Ecto neural progenitor cell (in vitro differentiated cells): ENCODE results near the gene CCNY.
"Not testable (repeated sequence)": the region's sequence is repeated elsewhere in the genome, so short reads cannot be mapped to it uniquely, and the experiment has no call there.

Experiments used
- DNase-seq: peaks from one replicate; pipeline ENCODE4 v3.0.0-alpha.2; 2018; ENCODE audit warnings: low spot score

CCNY gene

DNA sequence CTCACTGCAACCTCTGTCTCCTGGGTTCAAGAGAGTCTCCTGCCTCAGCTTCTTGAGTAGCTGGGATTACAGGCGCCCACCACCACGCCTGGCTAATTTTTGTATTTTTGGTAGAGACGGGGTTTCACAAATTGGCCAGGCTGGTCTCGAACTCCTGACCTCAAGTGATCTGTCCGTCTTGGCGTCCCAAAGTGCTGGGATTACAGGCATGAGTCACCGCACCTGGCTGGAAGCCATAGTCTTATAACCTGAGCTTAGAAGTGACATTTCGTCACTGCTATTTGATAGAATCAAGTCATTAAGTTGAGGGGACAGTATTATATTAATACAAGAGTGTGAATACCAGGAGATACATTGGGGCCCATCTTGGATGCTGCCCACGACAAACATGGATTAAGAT is 17.9 kb downstream of the CCNY start:
- DNase-seq, result not testable (repeated sequence)

DNA sequence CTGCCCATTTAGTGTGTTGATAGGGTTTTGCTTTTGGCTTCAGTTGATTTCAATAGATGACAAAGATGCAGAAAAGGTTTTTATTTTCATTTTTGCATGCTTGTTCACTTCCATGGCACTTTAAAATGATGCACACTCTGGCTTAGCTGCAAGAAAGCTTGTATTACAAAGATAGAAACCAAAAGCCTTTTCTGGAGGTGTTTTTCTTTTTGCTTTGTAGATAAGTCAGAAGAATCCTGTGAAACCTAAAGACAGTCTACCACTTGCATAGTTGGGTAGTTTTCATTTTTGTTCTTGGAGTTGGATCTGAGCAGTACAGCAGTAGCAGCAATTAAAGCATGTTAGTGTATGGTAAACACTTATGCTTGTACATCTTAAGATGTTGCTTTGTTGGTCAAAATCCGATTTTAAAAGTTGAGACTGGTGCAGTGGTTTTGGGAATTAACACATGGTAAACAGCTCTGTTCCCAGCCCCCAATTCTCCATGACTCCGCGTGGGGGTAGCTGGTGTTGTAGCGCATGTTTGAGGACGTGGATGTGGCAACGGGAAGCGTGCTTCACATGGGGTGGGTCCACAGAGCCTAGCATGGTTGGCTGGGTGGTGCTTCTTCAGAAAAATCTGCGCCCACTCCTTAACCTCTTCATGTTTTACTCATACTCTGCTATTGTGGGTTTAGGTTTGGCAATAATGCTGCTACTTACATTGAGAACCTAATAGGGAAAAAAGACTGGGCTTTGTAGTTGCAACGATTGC is 19.8 kb downstream of the CCNY start:
- DNase-seq, result no peak

DNA sequence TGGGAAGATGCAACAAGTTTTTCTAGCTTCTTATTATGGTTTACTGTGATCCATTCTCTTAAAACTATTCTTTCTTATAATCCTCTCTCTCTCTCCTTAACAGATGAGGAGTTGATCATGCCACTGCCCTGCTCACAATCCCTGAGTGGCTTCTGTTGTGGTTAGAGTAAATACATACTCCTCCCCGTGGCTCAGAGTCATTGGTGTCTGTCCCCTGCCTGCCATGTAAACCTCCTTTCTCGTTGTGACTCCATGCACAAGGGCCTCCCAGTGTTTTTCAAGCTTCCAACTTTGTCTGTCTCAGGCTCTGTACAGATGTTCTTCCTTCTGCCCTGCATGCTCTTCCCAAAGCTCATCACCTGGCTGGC is 20.4 kb downstream of the CCNY start:
- no peak for DNase-seq

DNA sequence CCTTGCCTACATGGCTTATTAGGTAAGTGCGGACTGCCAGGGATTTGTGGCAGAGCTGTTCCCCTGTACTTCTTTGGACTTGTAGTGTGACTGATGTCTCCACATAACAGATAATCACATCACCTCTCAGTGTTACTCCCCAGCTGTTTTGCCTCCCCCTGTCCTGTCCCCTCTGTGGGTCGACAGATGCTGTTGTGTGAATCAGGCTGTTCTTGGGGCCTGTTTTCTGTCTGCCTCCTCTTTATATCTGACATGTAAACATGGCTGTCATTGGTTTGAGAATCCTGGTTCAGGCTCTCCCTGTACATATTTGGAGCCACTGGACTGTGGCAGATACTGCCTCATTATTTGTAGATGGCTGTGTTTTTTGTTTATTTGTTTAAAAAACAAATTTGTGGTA is 22.7 kb downstream of the CCNY start:
- no peak for DNase-seq

DNA sequence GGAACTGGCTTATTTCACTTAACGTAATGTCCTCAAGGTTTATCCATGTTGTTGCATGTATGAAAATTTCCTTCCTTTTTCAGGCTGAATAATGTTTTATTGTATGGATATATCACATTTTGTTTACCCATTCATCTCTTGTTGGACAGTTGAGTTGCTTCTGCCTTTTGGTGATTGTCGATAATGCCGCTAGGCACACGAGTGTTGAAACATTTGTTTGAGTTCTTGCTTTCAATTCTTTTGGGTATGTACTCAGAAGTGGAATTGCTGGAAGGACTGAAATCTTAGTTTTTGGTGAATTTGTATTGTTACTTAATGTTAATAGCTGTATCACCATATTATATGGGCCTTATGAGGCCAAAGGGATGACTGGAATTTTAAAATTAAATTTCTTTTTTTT is 23.6 kb downstream of the CCNY start:
- DNase-seq, result no peak

DNA sequence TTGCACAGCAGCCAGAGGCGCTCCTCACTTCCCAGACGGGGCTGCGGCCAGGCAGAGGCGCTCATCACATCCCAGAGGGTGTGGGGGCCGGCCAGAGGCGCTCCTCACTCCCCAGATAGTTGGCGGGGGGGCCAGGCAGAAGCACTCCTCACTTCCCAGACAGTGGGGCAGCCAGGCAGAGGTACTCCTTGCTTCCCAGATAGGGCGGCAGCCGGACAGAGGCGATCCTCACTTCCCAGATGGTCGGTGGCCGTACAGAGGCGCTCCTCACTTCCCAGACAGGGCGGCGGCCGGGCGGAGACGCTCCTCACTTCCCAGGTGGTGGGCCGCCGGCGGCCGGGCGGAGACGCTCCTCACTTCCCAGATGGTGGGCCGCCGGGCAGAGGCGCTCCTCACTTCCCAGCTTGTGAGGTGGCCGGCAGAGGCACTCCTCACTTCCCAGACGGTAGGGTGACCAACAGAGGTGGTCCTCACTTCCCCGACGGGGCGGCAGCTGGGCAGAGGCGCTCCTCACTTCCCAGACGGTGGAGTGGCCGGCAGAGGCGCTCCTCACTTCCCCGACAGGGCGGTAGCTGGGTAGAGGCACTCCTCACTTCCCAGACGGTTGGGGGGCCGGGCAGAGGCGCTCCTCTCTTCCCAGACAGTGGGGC is 26.5 kb downstream of the CCNY start:
- DNase-seq, result no peak

DNA sequence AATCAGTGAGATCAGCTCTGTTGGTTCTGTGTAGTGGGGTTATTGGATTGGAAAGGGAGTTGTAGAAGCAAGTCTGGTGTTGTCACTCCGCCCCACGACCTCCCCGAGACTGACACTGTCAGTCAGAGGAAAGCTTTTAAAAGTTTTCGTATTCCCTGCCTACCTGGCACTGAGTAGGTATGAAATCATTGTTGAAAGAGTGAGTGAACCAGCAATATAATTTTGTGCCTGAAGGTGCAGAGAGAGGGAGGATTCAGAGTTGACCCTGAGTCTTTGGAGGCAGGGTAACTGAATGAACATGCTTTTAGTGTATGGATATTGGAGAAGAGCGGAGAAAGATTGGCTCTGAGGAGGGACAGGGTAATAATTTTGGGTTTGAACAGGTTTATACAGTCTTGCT is 27.3 kb downstream of the CCNY start:
- DNase-seq, result no peak

DNA sequence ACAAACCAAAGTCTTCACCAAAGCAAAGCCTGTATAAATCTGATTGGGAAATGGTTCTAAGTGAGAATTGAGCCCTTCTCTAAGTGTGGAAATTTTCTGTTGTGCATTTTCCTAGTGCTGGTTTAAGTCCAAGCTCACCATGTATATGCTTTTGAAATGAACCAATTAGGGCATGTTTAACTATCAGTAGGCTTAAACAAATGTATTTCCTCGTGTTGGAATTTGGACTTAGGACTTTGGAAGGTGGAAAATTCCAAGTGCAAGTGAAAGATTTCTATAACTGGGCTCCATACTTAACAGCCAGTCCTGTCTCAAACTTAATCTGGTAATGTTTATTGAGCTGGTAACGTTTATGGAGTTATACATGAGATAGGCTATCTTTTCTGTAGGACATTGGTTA is 28.5 kb downstream of the CCNY start:
- no peak for DNase-seq

DNA sequence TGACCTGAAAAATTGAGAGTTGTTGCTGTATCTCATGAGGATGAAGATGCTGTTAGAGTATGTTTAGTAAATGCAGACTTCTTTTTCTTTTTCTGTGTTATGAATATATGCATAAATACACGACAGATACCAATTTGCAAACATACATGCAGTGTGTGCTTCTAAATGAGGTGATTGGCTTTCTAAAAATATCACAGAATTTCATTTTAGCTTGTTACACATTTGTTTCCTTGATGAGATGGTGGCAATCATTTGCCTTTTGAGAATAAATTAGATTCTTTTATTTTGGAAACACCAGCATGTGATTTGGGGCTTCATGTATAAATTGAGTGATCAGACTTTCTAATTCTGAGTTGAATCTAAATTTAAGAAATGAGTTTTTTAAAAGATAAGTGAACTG is 29.7 kb downstream of the CCNY start:
- no peak for DNase-seq

DNA sequence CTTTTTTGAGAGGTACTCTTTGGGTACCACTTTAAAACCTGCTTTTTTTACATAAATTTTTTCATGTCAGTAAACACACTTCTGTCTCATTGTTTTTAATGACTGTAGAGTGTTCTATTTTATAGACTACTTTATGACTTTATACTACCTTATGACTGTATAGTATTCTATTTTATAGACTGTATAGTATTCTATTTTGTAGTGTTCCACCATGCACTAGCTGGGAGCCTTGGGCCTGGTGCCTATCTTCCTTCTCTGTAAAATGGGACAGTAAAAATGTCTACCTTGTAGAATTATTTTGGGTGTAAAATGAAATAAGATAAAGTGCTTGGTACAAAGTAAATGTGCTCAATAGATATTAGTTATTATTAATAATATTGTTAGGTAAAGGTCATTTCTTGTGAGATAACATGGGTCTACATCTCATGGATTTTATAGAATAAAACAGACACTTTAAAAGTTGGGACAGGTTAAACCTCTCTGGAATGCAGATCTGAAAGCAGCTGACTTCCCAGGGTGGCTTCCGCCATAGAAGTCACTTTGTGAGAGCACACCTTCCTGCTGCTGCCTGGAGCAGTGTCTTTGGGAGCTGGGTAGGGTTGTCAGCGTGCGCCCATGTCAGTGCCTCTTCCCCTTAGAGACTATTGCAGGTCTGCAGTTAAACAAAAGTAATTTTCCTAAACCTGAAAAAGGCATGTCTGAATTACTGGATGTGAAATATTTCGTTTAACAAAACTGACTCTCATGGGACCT is 31.0 kb downstream of the CCNY start:
- no peak for DNase-seq

DNA sequence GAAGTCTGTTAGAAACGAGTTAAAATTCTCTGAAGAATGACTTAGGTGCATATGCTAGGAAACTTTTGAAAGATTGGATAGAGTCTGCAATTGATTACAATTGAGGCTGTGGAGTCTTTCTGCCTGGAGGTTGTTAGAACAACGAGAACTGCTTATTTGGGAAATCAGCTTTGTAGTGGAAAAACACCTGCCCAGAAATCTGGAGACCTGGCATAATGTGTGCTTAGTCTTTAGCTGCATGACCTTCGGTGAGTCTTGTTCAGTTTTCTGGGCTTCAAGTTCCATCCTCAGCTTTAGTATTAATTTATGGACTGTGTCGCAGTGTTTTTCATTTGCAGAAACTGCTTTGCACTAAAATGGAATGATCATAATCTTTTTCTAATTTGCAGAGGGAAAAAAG is 31.7 kb downstream of the CCNY start:
- no peak for DNase-seq

DNA sequence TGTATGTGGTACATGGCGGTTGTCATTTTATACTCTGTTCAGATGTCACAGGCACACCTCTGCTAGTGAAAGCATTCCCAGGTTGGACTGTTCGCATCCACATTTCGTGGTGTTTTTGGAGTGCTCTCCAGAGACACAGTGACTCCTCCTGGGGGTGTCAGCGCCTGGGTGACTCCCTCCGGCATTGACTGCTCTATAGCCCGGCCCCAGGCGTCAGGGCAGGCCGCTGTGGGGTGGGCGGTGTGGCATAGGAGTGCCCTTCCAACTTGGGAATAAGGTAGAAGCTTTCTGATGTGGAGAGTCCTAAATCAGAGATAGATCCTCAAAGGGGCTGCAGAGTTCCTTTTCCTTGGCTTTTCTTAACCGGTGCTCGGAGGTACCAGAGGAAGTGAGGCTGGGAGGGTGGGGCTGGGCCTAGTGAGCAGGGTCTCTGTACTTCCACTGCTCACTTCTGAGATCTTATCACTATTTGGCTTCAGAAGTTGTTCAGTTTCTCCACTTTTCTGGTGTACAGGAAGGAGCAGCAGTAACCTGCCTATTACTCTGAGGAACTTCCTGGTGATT is 32.3 kb downstream of the CCNY start:
- no peak for DNase-seq

DNA sequence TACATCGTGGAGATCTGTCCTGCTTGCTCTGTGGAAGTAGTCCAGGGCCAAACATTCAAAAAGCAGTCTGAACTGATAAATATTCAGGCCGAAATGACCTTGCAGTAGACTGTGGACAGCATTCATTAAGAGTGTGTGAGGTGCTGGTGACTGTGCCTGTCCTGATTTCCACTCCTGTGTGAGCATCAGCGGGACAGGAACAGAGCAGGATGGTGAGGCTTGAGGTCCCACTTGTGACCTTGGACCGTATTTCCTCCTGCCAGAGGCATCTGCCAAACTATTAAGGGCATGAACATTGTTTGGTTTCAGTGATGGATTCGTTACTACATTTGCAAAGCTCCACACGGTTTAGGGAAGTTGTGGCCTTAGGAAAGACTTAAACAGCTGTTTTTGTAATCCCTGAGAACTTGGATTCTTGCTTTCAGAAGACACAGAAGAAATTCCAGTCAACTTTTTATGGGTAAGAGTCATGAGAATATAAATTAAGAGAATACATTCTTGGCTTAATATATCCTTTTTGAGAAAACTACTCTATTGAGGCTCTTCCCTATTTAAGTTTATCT is 32.8 kb downstream of the CCNY start:
- no peak for DNase-seq

DNA sequence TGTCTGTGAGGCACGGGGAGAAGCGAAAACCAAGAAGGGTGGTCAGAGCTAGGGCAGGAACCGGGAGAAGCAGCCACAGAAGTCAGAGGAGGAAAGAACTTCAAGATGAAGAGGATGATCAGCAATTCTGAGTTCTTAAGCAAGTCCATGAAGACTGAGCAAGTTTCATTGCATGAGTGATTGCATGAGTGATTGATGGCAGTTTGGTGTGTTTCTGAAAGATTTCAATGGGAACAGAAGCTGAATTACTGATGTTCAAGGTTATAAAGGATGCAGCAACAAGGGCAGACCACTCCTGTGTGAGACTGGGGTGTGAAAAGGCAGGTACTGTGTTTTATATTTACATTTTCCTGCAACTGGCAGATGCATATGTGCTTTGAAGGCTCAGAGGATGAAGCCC is 35.4 kb downstream of the CCNY start:
- DNase-seq, result no peak

DNA sequence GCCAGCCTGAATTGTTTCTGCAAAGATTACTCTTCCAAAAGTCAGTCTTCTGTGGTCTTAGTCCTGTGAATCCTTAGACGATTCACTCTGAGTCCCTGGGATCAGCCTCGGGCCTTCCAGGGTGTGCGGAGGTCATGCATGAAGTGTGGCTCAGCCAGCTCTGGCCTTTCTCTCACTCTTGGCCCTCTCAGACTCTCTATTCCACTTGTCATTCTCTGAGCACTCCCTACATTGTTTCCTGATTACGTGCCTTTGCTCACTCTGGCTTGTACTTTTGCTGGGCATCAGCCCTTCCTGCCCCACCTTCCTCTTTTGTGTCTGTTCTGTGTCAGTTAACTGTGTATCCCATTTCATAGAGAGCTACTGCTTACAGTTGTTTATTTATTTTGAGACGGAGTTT is 36.0 kb downstream of the CCNY start:
- no peak for DNase-seq

DNA sequence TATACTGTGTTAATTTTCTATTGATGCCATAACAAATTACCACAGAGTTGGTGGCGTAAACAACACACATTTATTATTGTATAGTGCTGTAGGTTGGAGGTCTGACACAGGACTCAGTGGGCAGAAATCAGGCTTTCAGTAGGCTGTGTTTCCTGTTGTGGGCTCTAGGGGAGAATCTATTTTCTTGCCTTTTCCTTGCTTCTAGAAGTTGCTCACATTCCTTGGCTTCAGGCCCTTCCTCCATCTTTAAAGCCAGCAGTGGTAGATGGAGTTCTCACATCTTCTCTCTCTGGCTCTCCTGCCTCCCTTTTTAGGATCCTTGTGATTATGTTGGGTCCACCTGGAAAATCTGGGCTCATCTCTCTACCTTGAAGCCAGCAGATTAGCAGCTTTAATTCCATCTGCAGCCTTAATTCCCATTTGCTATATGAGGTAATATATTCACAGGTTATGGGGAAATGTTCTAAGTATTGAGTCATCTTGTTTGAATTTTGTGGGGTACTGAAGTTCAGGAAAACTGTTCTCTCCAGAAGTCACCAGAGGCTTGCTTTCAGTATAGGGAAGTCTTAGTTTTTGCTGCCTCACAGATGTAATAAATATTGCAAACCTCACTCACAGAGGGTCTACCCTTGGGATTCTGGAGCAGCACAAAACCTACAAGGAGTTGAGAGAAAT is 38.9 kb downstream of the CCNY start:
- DNase-seq, result no peak

DNA sequence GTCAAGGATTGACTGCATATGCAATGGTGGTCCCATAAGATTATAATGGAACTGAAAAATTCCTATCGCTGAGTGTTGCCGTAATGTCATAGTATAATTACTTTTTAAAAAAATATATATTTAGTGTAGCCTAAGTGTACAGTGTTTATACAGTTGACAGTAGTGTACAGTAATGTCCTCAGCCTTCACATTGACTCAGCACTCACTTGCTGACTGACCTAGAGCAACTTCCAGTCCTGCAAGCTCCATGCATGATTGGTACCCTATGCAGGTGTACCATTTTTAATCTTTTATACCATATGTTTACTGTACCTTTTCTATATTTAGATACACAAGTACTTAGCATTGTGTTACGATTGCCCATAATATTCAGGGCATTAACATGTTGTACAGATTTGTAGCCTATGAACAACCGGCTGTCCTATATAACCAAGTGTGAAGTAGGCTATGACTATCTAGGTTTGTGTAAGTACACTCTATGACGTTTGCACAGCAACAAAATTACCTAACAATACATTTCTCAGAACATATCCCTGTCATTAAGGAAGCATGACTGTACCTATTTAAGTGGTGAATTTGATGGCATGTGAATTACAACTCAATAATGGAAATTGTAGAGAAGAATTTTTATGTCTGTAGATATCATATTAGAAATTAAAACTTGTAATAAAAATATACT is 40.9 kb downstream of the CCNY start:
- DNase-seq, result no peak

DNA sequence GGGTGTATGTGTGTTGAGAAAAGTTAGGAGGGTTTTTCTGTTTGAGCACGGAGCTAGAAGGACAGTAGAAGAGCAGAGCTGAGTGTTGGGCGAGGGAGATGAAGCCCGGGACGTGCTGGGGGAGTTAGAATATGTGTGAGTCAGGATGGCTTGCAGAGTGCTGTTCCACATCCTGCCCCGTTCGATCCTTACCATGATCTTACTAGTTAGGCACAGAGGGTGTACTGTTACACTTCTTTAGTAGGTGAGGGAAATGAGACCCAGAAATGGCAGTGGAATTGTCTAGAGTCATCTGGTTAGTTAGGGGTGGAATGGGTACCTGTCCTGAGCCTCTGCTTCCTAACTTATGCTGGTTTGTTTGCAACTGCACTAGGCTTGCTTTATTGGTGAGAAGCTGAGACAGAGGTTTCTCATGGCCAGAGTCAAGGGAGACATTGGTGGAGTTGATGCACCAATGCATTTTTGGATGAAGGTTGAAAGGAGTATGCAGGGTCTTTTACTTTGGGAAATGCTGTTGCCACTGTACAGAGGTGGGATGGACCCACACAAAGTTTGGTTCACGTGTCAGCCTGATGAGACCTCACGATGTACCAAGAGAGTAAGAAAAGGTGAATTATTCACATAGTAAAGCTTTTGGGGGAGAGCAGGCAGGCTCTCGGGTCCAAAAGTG is 42.4 kb downstream of the CCNY start:
- DNase-seq, result no peak

DNA sequence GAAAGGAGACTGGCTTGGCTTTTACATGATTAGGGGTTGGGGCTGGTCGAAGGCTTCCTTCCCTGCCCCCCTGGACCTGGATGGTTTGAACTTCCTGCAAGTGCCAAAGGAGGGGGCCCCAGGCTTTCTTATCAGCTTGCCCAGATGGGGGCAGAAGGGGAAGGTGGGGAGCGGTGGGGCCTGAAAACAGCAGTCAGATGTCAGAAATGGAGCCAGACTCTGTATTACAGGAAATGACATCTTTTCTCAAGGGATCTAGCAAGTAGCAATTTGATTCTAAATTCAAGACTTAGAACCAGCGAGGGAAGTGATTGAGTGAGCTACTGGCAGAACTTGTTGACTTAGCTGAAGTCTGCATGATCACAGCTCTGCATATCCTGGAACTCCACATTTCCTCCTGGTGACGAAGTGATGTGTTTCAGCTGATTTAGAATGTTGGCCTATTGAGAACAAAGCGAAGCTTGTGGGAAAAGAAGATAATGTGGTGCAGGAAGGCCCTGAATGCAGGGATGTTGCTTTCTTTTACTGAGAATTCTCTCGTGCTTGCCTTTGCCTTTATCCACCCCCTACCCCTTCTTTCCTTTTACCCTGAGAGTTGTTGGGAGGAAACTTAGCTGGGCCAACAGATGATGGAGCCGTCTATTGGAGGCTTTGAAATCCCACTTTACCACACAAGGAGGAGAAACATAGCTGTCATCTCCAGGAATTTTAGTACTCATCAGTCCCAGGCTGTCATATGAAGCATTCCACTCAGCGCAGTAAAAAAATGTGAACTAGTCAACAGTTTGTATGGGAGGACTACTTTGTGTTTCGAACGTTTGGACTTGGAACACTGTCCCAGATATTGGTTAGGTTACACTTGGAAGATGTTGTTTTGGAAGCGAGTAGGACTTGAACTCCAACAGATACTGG is 43.2 kb downstream of the CCNY start:
- DNase-seq, result no peak

DNA sequence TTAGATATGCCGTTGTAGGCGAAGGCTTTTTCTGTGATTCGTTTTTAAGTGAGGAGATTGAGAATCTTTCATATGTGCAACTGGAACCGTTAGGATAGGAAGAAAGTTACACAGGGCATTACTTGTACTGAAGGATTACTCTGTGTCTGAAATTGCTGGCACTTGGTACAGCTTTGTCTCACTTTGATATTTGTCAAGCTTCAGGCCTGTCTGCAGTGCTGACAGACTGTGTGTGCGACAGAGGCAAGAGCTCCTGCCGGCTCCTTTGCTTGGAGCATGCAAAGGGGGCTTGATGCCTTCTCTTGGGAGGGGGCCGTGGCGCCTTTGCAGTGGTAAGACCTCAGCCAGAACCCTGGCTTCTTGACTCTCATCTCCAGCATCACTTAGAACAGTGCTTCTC is 45.8 kb downstream of the CCNY start:
- no peak for DNase-seq
